ENCODE measurements around the gene ATP6AP2. TPM values are rescaled to one million over a fixed set of nuclear protein-coding genes. Genes with fewer than 3 reads are reported as not detected.
A peak's percentile ranks its signal among the peaks of the same experiment; 100 is the strongest.

Gene ATP6AP2
- total and polyA plus RNA-seq, 2 of the 8 experiments (the other 6 are each of a cell fraction or from before 2014, with no cell fraction given), result 66.0 to 86.2 TPM

GRCh38 chrX:40580537-40581335, at the start of gene ATP6AP2 (continued):
- TF ChIP-seq SIX5 (IDR thresholded peaks at IDR 0.05; ENCODE audit: low read depth, low read length) (no peak), TCF12 (IDR thresholded peaks at IDR 0.05; ENCODE audit: low read depth, low read length) (no peak), JUN (IDR thresholded peaks at IDR 0.05; ENCODE audit: low read depth, low read length) (no peak), RFX5 (IDR thresholded peaks at IDR 0.05; ENCODE audit: borderline replicate concordance, low read depth, low read length) (no peak), ZNF274 (IDR thresholded peaks at IDR 0.05; ENCODE audit: borderline replicate concordance, extremely low read depth, low read length) (no peak), TBP (IDR thresholded peaks at IDR 0.05; ENCODE audit: low read depth, low read length) (peak; percentile 56; the same call in 1 of the 2 replicates), POLR2AphosphoS5 (IDR thresholded peaks at IDR 0.05; ENCODE audit: low read depth, low read length) (peak; percentile 55), E2F6 (IDR thresholded peaks at IDR 0.05) (no peak), CREB1 (IDR thresholded peaks at IDR 0.05) (peak; percentile 94), BACH1 (IDR thresholded peaks at IDR 0.05; ENCODE audit: low read length) (no peak), SAP30 (IDR thresholded peaks at IDR 0.05; ENCODE audit: insufficient read depth, insufficient replicate concordance, low read length) (no peak), PHF8 (conservative IDR thresholded peaks at IDR 0.05; ENCODE audit: low read depth, low read length) (0 out of 2 replicates have a peak, but pooled peaks have one; percentile 49), ATF3 (IDR thresholded peaks at IDR 0.05; ENCODE audit: insufficient read depth, low read depth, low read length) (no peak), TAF1 (IDR thresholded peaks at IDR 0.05; ENCODE audit: low read depth, low read length) (peak; percentile 45; the same call in 1 of the 2 replicates), CTCF (IDR thresholded peaks at IDR 0.05; ENCODE audit: control extremely low read depth in 1 of 3, insufficient read depth in 1 of 3, low read depth in 1 of 3, low read length in 3 of 3) (no peak), NANOG (IDR thresholded peaks at IDR 0.05; ENCODE audit: insufficient read depth, low read depth, low read length, poor library complexity, severe bottlenecking) (no peak), CHD2 (IDR thresholded peaks at IDR 0.05; ENCODE audit: low read length) (peak; percentile 73; the same call in 1 of the 2 replicates), SP2 (IDR thresholded peaks at IDR 0.05; ENCODE audit: low read length) (peak; percentile 44; the same call in 1 of the 2 replicates), SP1 (IDR thresholded peaks at IDR 0.05; ENCODE audit: low read depth, low read length) (peak; percentile 89), ASH2L (IDR thresholded peaks at IDR 0.05; ENCODE audit: low read length) (peak; percentile 44)
